ENCODE results near the gene RTP2. TPM values are rescaled to one million over a fixed set of nuclear protein-coding genes. Genes with fewer than 3 reads are reported as not detected.

RTP2 gene
- total RNA-seq, 1 donor from 2014 or later = not detected

DNA sequence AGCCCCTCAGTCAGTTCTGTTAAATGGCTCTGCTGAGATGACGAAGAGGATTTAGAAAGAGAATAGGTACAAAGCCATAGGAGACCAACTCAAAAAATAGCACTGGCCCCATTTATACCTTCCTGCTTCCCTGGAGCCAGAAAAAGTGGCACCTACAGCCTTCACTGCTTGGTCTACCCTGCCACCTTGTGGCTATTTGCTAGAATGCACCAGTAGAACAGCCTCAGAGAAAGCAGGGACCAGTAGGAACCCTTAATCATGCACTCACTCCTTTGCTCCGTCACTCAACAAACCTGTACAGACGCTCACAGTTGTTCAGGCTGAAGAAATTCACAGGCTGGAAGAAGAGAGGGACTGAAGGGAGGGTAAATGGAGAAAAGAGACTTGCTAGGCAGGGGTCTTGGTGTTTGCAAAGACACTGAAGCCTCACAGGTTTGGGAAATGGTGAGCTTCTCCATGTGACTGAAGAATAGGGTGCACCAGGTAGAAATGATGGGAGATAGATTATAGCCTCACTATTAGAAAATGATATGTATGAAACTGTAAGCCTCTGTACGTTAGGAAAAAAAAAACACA, 12.1 kb upstream of the RTP2 start:
- Histone ChIP-seq H3K36me3 (no peaks in the 10 kb centered on the region), H3K27ac (no peak overlapping the region), H3K4me1 (peaks cover 4% of the 10 kb centered on the region), H2AFZ (replicated peaks) (no peak overlapping the region), H4K20me1 (ENCODE audit: low read depth) (no peaks in the 10 kb centered on the region), H3K9me3 (ENCODE audit: low read depth) (no peaks in the 10 kb centered on the region), H3K79me2 (ENCODE audit: low read depth) (no peaks in the 10 kb centered on the region), H3F3A (ENCODE audit: low read depth) (peaks cover 2% of the 10 kb centered on the region), H3K27me3 (no peaks in the 10 kb centered on the region), H3K4me2 (no peak overlapping the region), H3K4me3 (no peak overlapping the region), H3K9ac (no peak overlapping the region)
- Mint-ChIP-seq H3K4me3 (no peak overlapping the region), H3K36me3 (no peaks in the 10 kb centered on the region), H3K27me3 (ENCODE audit: insufficient read depth, low read depth) (peaks cover 2% of the 10 kb centered on the region), H3K4me1 (peaks cover 4% of the 10 kb centered on the region), H3K9me3 (no peaks in the 10 kb centered on the region), H3K27ac (no peak overlapping the region)
- TF ChIP-seq EZH2 (IDR thresholded peaks at IDR 0.05) = no peak
- TF ChIP-seq, protein P1, sequence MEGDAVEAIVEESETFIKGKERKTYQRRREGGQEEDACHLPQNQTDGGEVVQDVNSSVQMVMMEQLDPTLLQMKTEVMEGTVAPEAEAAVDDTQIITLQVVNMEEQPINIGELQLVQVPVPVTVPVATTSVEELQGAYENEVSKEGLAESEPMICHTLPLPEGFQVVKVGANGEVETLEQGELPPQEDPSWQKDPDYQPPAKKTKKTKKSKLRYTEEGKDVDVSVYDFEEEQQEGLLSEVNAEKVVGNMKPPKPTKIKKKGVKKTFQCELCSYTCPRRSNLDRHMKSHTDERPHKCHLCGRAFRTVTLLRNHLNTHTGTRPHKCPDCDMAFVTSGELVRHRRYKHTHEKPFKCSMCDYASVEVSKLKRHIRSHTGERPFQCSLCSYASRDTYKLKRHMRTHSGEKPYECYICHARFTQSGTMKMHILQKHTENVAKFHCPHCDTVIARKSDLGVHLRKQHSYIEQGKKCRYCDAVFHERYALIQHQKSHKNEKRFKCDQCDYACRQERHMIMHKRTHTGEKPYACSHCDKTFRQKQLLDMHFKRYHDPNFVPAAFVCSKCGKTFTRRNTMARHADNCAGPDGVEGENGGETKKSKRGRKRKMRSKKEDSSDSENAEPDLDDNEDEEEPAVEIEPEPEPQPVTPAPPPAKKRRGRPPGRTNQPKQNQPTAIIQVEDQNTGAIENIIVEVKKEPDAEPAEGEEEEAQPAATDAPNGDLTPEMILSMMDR (IDR thresholded peaks at IDR 0.05) = peak; percentile 93
- peak; percentile 78 for DNase-seq (ENCODE audit: low spot score)

DNA sequence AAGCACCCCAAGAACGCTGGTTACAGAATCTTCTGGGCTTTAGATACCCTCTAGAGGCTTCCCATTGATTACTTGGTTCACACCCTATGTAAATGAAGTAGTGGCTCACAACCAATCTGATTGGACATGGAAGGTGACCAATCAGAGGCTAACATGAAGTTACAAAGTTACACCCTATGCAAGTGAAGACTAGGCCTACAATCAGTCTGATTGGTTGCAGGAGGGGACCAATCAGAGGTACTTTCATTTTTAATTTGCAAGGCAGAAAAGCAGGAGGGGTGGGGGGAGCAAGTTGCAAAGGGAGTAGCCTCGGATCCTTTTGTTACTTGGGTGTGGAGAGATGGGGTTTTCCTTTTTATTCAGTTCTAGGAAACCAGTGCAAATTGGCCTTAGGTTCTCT, 11.1 kb upstream of the RTP2 start:
- no peak overlapping the region for H3K9ac ChIP-seq
- no peaks in the 10 kb centered on the region for H3K4me1 ChIP-seq
- no peak for DNase-seq (ENCODE audit: low spot score)
- H3K27me3 ChIP-seq = no peaks in the 10 kb centered on the region
- Mint-ChIP-seq H3K4me3 (no peak overlapping the region), H3K36me3 (no peaks in the 10 kb centered on the region), H3K27me3 (ENCODE audit: insufficient read depth, low read depth) (peaks cover 2% of the 10 kb centered on the region), H3K27ac (no peak overlapping the region), H3K9me3 (no peaks in the 10 kb centered on the region), H3K4me1 (no peaks in the 10 kb centered on the region)
- no peaks in the 10 kb centered on the region for H3K79me2 ChIP-seq (ENCODE audit: low read depth)
- no peak overlapping the region for H2AFZ ChIP-seq (replicated peaks)
- no peaks in the 10 kb centered on the region for H3K36me3 ChIP-seq
- TF ChIP-seq, protein P1 (IDR thresholded peaks at IDR 0.05) = no peak
- H3K4me3 ChIP-seq = no peak overlapping the region
- no peak overlapping the region for H3K4me2 ChIP-seq
- no peaks in the 10 kb centered on the region for H3F3A ChIP-seq (ENCODE audit: low read depth)
- no peak overlapping the region for H3K27ac ChIP-seq
- no peaks in the 10 kb centered on the region for H4K20me1 ChIP-seq (ENCODE audit: low read depth)
- no peaks in the 10 kb centered on the region for H3K9me3 ChIP-seq (ENCODE audit: low read depth)

DNA sequence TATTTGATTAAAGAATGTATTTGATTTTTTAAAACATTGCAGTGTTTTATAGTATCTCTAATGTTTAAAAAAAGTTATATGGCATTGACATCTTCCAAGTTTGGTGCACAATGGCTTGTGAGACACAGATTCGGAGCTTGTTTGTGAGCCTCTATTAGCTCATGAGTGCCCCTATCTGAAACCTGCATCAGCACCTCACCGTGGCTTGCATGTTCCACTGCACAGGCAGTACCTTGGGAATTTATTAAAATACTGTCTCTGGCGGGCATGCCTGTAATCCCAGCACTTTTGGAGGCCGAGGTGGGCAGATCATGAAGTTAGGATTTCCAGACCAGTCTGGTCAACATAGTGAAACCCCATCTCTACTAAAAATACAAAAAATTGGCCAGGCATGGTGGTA, 6.8 kb upstream of the RTP2 start:
- H3K27me3 Mint-ChIP-seq (ENCODE audit: insufficient read depth, low read depth) = peaks cover under 1% of the 10 kb centered on the region
- peak; percentile 34 for DNase-seq (ENCODE audit: low spot score)
- TF ChIP-seq EZH2 (IDR thresholded peaks at IDR 0.05) (no peak), EZH2phosphoT487 (IDR thresholded peaks at IDR 0.05) (no peak)
- TF ChIP-seq, protein P1 (IDR thresholded peaks at IDR 0.05) = peak; percentile 50

More for the DNA sequence above, 6.8 kb upstream of the RTP2 start:
- Histone ChIP-seq H3K4me2 (no peak overlapping the region), H3K79me2 (ENCODE audit: low read depth) (no peaks in the 10 kb centered on the region), H4K20me1 (ENCODE audit: low read depth) (no peaks in the 10 kb centered on the region), H3F3A (ENCODE audit: low read depth) (no peaks in the 10 kb centered on the region), H3K9me3 (ENCODE audit: low read depth) (no peaks in the 10 kb centered on the region), H3K27me3 (no peaks in the 10 kb centered on the region), H2AFZ (replicated peaks) (no peak overlapping the region), H3K4me3 (no peak overlapping the region), H3K9ac (no peak overlapping the region), H3K4me1 (no peaks in the 10 kb centered on the region), H3K36me3 (no peaks in the 10 kb centered on the region), H3K27ac (no peak overlapping the region)
- Mint-ChIP-seq H3K4me1 (no peaks in the 10 kb centered on the region), H3K9me3 (no peaks in the 10 kb centered on the region), H3K4me3 (no peak overlapping the region), H3K27ac (no peak overlapping the region), H3K36me3 (no peaks in the 10 kb centered on the region)

Data from neural progenitor cell (in vitro differentiated cells).